SW480 (cell line): ENCODE results near the gene TEFM.
"Not testable (repeated sequence)": the region's sequence is repeated elsewhere in the genome, so short reads cannot be mapped to it uniquely, and the experiment has no call there.

Experiments
- DNase-seq: peaks from one replicate; pipeline ENCODE4 v3.0.0-alpha.2; 2016; ENCODE audit warnings: low spot score

TEFM gene

GRCh38 chr17:30920683-30921543 is 14.9 kb upstream of the TEFM start:
- DNase-seq, result no peak

- DNase-seq, result no peak
Observed at GRCh38 chr17:30920282-30920681, 14.2 kb upstream of the TEFM start.

GRCh38 chr17:30917050-30917449 is 11.0 kb upstream of the TEFM start:
- DNase-seq, result no peak

DNA sequence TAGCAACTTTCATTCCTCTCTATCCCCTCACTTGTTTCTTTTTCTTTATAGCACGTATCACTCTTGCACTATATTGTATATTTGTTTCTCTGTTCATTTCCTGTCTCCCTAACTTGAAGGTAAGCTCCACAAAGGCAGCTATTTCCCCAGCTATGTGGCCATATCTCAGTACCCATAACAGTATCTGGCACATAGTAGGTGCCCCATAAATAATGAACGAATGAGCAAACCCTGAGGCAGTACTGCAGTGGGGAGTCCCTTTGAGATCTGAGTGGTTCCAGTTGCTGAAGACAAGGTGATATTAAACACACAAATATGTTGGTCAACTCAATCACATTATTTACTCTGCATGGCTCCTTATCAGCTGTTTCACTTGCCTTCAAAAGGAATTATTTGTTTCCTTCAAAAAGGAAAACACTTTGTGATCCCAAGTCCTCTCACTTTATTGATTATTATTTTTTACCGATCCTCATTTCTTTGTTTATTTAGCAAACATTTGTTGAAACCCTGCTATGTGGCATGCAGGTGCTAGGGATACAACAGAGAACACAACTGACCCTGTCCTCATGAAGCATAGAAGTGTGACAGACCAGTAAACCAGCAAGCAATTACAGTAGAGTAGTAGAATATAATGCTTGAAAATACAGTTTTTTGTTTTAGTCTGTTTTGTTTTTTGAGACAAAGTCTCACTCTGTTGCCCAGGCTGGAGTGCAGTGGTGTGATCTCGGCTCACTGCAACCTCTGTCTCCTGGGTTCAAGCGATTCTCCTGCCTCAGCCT is 10.0 kb upstream of the TEFM start:
- no peak for DNase-seq

DNA sequence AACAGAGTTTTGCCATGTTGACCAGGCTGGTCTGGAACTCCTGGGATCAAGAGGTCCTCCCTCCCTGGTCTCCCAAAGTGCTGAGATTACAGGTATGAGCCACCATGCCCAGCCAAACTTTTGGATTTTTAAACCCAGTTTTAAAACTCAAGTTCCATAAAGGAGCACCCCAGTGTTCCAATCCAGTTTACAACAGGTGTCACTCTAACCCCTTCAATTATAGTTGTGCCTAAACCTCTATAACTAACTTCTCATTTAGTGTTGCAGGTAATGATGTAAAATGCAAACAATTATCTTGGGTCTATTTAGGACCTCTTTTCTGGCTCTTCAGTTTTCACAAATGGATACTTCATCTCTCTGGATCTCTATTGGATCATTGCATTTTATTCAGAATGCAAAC is 7.9 kb upstream of the TEFM start:
- no peak for DNase-seq

- DNase-seq, result not testable (repeated sequence)
Observed at GRCh38 chr17:30910151-30910550, 4.1 kb upstream of the TEFM start.

DNA sequence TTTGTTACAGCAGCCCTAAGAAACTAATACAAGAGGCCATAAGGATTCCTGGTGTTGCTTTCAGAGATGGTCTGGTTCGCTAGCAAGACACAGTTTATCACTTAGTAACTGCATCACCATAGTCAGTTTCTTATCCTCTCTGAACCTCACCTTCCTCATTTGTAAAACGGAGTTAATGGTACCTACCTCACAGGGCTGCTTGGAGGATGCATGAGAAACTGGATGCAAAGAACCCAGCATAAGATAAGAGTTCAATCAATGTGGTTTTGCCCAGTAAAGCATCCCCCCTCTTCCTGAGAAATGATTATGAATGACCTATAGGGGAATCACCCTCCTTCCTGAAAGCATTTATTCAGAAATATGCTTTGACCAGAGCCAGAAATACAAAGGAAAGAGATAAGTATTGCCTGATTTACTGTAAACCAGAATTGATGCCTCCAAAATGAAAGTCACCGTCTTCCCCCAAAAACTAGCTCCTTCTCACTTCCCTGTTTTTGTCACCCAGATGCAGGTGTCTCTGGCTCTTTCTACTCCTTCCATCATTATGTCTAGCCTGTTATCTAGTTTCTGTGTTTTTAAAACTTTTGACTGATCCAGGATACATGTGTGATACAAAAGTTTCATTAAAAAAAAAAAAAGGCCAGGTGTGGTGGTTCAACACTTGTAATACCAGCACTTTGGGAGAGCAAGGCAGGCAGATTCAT is 2.8 kb upstream of the TEFM start:
- no peak for DNase-seq

DNA sequence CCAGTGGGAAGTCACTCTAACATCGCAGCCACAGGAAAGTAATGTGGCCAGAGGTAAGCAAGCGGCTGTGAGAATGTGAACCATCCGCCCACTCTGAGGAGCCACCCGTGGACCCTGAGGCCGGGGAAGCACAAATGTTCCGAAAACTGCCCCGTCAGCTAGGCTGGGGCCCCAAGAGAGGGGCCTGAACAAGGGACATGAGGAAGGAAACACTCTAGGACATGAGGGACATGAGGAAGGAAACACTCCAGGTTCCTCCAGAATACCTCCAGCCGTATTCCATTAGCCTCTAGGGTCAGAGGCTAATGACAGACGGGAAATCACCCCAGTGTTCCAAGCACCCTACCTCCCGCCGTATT is 317 bp downstream of the TEFM start:
- no peak for DNase-seq

DNA sequence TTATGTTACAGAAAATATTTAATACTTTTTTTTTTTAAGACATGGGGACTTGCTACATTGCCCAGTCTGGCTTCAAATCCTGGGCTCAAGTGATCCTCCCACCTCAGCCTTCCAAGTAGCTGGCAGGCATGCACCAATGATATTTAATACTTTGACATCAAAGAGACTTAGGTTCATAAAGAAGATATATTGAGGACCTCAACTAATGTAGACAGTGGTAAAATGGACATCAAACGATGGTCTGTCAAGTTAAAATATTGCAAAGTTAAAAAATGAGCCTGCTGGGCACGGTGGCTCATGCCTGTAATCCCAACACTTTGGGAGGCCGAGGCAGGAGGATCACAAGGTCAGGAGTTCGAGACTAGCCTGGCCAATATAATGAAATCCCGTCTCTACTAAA is 8.7 kb downstream of the TEFM start:
- no peak for DNase-seq

DNA sequence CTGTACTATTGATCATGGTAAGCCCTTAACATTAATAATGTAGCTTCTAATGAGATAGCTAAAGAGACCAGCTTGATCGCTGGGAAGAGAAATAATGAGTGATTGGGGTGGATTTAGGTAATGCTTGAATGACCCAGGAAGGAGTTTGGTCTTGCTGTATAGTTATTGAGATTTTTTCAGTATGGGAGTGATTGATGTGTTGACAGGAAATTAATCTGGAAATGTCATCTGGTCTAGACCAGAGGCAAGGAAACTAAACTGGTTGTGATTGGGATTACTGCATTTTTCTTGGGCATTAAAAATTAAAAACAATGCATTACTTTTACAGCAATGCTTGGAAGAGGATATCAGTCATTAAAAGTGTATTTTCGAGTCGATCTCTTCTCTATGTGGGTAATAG is 11.8 kb downstream of the TEFM start:
- no peak for DNase-seq

- DNase-seq, result no peak
Observed at GRCh38 chr17:30886187-30886586, 19.9 kb downstream of the TEFM start.

DNA sequence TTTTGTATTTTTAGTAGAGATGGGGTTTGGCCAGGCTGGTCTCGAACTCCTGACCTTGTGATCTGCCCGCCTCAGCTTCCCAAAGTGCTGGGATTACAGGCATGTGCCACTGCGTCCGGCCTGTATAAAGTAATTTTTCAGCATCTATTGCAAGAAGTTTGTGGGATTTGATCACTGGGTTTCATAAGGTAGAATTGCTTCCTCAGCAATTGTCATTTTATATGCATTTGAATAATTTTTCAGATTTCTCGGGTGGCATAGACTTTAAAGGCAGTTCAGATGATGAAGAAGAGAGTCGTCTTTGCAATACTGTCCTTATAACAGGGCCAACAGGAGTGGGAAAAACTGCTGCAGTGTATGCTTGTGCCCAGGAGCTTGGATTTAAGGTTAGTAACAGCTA is 37.0 kb downstream of the TEFM start:
- DNase-seq, result no peak

- DNase-seq, result no peak
Observed at GRCh38 chr17:30864636-30865035, 41.4 kb downstream of the TEFM start.

- DNase-seq, result no peak
Observed at GRCh38 chr17:30858556-30859250, 47.3 kb downstream of the TEFM start.

DNA sequence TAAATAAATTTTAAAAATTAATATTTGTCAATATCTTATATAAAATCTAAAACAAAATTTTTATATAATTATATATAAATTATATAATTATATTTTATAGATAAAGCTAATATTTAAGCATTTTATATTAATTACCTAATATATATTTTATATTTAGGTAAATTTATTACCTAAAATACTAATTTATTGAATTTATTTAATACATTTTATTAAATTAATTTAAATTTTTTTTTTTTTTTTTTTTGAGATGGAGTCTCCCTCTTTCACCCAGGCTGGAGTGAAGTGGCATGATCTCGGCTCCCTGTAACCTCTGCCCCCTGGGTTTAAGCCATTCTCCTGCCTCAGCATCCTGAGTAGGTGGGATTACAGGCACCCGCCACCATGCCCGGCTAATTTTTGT is 51.9 kb downstream of the TEFM start:
- DNase-seq, result no peak
